WTC11 (cell line): Measurements from ENCODE around the gene KCNIP4.

Experiments
- ATF1 ChIP-seq: sonication (generic); formaldehyde crosslinking; IDR thresholded peaks from 2 replicates; pipeline ENCODE4 v1.8.1; 2023; ENCODE audit warnings: mild to moderate bottlenecking, moderate library complexity, missing genetic modification reagents
- CTCF ChIP-seq: fragments of 200-600 bp; IDR thresholded peaks from 2 replicates; pipeline ENCODE4 v1.8.0; 2022; ENCODE audit warnings: antibody characterized with exemption
- KAT7 ChIP-seq: sonication (generic); formaldehyde crosslinking; IDR thresholded peaks from 2 replicates; pipeline ENCODE4 v1.8.1; 2023; ENCODE audit warnings: missing genetic modification reagents, mild to moderate bottlenecking, borderline replicate concordance
- NR1H2 ChIP-seq: sonication (generic); formaldehyde crosslinking; IDR thresholded peaks from 2 replicates; pipeline ENCODE4 v1.9.0; 2021; ENCODE audit warnings: mild to moderate bottlenecking, moderate library complexity, missing genetic modification reagents
- NR3C1 ChIP-seq: sonication (generic); formaldehyde crosslinking; conservative IDR thresholded peaks from 2 replicates; pipeline ENCODE4 v1.8.1; 2023; ENCODE audit warnings: low read depth, mild to moderate bottlenecking, missing genetic modification reagents
- TF ChIP-seq, protein P1 (sequence below): sonication (generic); formaldehyde crosslinking; IDR thresholded peaks from 2 replicates; pipeline ENCODE4 v1.8.0; 2022; ENCODE audit warnings: mild to moderate bottlenecking, missing genetic modification reagents

GRCh38 chr4:21554066-21554465 is 394.5 kb downstream of the KCNIP4 start:
- TF ChIP-seq ATF1 = no peak
- TF ChIP-seq CTCF = no peak
- TF ChIP-seq KAT7 = no peak
- TF ChIP-seq, protein P1, sequence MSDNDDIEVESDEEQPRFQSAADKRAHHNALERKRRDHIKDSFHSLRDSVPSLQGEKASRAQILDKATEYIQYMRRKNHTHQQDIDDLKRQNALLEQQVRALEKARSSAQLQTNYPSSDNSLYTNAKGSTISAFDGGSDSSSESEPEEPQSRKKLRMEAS (CRISPR knock-in tag) = no peak
- no peak for TF ChIP-seq NR3C1 (CRISPR knock-in tag)
- no peak for TF ChIP-seq NR1H2 (CRISPR knock-in tag)
